ENCODE results near the gene NADK. TPM values are rescaled to one million over a fixed set of nuclear protein-coding genes. Genes with fewer than 3 reads are reported as not detected.

NADK gene
- total and polyA plus RNA-seq, 9 donors, result 21.8 to 76.0 (median 57.0) TPM

GRCh38 chr1:1756661-1757421 is 21.4 kb downstream of the NADK start:
- 89 to 90% (median 90%) methylated on average over 33 of the region's 33 CpGs for WGBS, 3 donors
- no peaks in the 10 kb centered on the region for H3K9me3 ChIP-seq
- intact Hi-C loops (cut with DNase I), result loop anchor here in 2 of 4 donors (5.0 to 10.0 kb wide), 2 partner anchors 138 to 145 kb away; partner anchors contain the start of gene GNB1 (in 1 of the 2)
- H3K27me3 ChIP-seq, result no peaks in the 10 kb centered on the region
- no peak for TF ChIP-seq POLR2A (IDR thresholded peaks at IDR 0.05)
- no peak for TF ChIP-seq CTCF (IDR thresholded peaks at IDR 0.05)
- no peak for TF ChIP-seq EP300 (IDR thresholded peaks at IDR 0.05)
- no peak overlapping the region for H3K27ac ChIP-seq
- no peak for DNase-seq
- H3K4me1 ChIP-seq (ENCODE audit: insufficient read depth), result no peaks in the 10 kb centered on the region
- no peaks in the 10 kb centered on the region for H3K36me3 ChIP-seq
- H3K4me3 ChIP-seq, result no peak overlapping the region

GRCh38 chr1:1755852-1756251 is 22.4 kb downstream of the NADK start:
- Histone ChIP-seq H3K9me3 (no peaks in the 10 kb centered on the region), H3K4me3 (no peak overlapping the region), H3K4me1 (ENCODE audit: insufficient read depth) (no peaks in the 10 kb centered on the region), H3K36me3 (no peaks in the 10 kb centered on the region), H3K27ac (no peak overlapping the region), H3K27me3 (no peaks in the 10 kb centered on the region)
- intact Hi-C loops (cut with DNase I), result loop anchor here in 2 of 4 donors (5.0 to 10.0 kb wide), 2 partner anchors 139 to 146 kb away; partner anchors contain the start of gene GNB1 (in 1 of the 2)
- no peak for DNase-seq
- TF ChIP-seq POLR2A (IDR thresholded peaks at IDR 0.05), result no peak
- no peak for TF ChIP-seq EP300 (IDR thresholded peaks at IDR 0.05)
- TF ChIP-seq CTCF (IDR thresholded peaks at IDR 0.05), result no peak
- WGBS, 3 donors, result 88 to 95% (median 92%) methylated on average over 14 to 15 of the region's 15 CpGs

GRCh38 chr1:1755426-1755825 is 22.8 kb downstream of the NADK start:
- no peaks in the 10 kb centered on the region for H3K36me3 ChIP-seq
- intact Hi-C loops (cut with DNase I), result loop anchor here in 2 of 4 donors (5.0 to 10.0 kb wide), 2 partner anchors 139 to 147 kb away; partner anchors contain the start of gene GNB1 (in 1 of the 2)
- no peak for DNase-seq
- no peak overlapping the region for H3K27ac ChIP-seq
- 86 to 93% (median 89%) methylated on average over 19 of the region's 19 CpGs for WGBS, 3 donors
- no peaks in the 10 kb centered on the region for H3K9me3 ChIP-seq
- H3K4me3 ChIP-seq, result no peak overlapping the region
- no peaks in the 10 kb centered on the region for H3K4me1 ChIP-seq (ENCODE audit: insufficient read depth)
- TF ChIP-seq CTCF (IDR thresholded peaks at IDR 0.05), result no peak
- TF ChIP-seq POLR2A (IDR thresholded peaks at IDR 0.05), result no peak
- TF ChIP-seq EP300 (IDR thresholded peaks at IDR 0.05), result no peak
- H3K27me3 ChIP-seq, result no peaks in the 10 kb centered on the region

GRCh38 chr1:1754051-1754815 is 24.0 kb downstream of the NADK start:
- 85 to 88% (median 87%) methylated on average over 43 to 48 of the region's 49 CpGs for WGBS, 3 donors
- intact Hi-C loops (cut with DNase I), result loop anchor here in 1 of 4 donors (10.0 kb wide), 1 partner anchor 141 kb away; the partner anchor contains the start of gene GNB1
- no peak for DNase-seq
- Histone ChIP-seq H3K9me3 (no peaks in the 10 kb centered on the region), H3K27ac (no peak overlapping the region), H3K4me3 (no peak overlapping the region), H3K27me3 (no peaks in the 10 kb centered on the region), H3K36me3 (no peaks in the 10 kb centered on the region), H3K4me1 (ENCODE audit: insufficient read depth) (no peaks in the 10 kb centered on the region)
- TF ChIP-seq CTCF (IDR thresholded peaks at IDR 0.05), result no peak
- TF ChIP-seq EP300 (IDR thresholded peaks at IDR 0.05), result no peak
- TF ChIP-seq POLR2A (IDR thresholded peaks at IDR 0.05), result no peak

All from ovary (tissue), 9 donors.